NCI-H526 (cell line): Measurements from ENCODE around the gene NBPF1.
"Not testable (repeated sequence)": the region's sequence is repeated elsewhere in the genome, so short reads cannot be mapped to it uniquely, and the experiment has no call there.

Experiments
- DNase-seq, 2 experiments: peaks; one replicate each; lab custom pipeline; 2025; lab: John Stamatoyannopoulos, UW

Gene NBPF1

GRCh38 chr1:16605532-16606505, 7.5 kb downstream of the NBPF1 start:
- no peak for DNase-seq

- DNase-seq = no peak
Observed at GRCh38 chr1:16605213-16605525, 8.2 kb downstream of the NBPF1 start.

GRCh38 chr1:16604514-16605212, 8.7 kb downstream of the NBPF1 start:
- DNase-seq = not testable (repeated sequence)

- not testable (repeated sequence) for DNase-seq
Observed at GRCh38 chr1:16603623-16604022, 9.7 kb downstream of the NBPF1 start.

- DNase-seq = not testable (repeated sequence)
Observed at GRCh38 chr1:16602336-16603011, 10.9 kb downstream of the NBPF1 start.

GRCh38 chr1:16600855-16601786, 12.2 kb downstream of the NBPF1 start:
- not testable (repeated sequence) for DNase-seq

GRCh38 chr1:16599326-16599725, 14.0 kb downstream of the NBPF1 start:
- not testable (repeated sequence) for DNase-seq

GRCh38 chr1:16595216-16595615, 18.1 kb downstream of the NBPF1 start:
- DNase-seq = not testable (repeated sequence)

- DNase-seq = not testable (repeated sequence)
Observed at GRCh38 chr1:16591845-16592244, 21.5 kb downstream of the NBPF1 start.

- DNase-seq = not testable (repeated sequence)
Observed at GRCh38 chr1:16588081-16588480, 25.3 kb downstream of the NBPF1 start.

- not testable (repeated sequence) for DNase-seq
Observed at GRCh38 chr1:16587639-16588038, 25.7 kb downstream of the NBPF1 start.

GRCh38 chr1:16565324-16565723, 48.0 kb downstream of the NBPF1 start:
- not testable (repeated sequence) for DNase-seq

GRCh38 chr1:16561035-16561434, 52.3 kb downstream of the NBPF1 start:
- not testable (repeated sequence) for DNase-seq

- not testable (repeated sequence) for DNase-seq
Observed at GRCh38 chr1:16560498-16560897, 52.9 kb downstream of the NBPF1 start.

- DNase-seq = not testable (repeated sequence)
Observed at GRCh38 chr1:16559688-16560087, 53.7 kb downstream of the NBPF1 start.

GRCh38 chr1:16557034-16557433, 56.3 kb downstream of the NBPF1 start:
- DNase-seq = not testable (repeated sequence)

GRCh38 chr1:16553244-16553643, 60.1 kb downstream of the NBPF1 start:
- DNase-seq = not testable (repeated sequence)

- DNase-seq = not testable (repeated sequence)
Observed at GRCh38 chr1:16550212-16550918, 63.0 kb downstream of the NBPF1 start.

GRCh38 chr1:16549545-16549944, 63.8 kb downstream of the NBPF1 start:
- DNase-seq = not testable (repeated sequence)

- DNase-seq = not testable (repeated sequence)
Observed at GRCh38 chr1:16547502-16548241, 65.7 kb downstream of the NBPF1 start.
